Activated T-helper 2 cell treated with anti-CD3 and anti-CD28 coated beads, Interferon-gamma antibody, Interleukin-2, Interleukin-4, amounts not matched to agents 10 μg/mL and 5 μg/mL and 100 μg/mL, durations not matched to agents 14 hours and 24 hours and 36 hours (primary cell): Measurements from ENCODE around the gene FXYD6. TPM values are rescaled to one million over a fixed set of nuclear protein-coding genes. Genes with fewer than 3 reads are reported as not detected.

ENCODE experiments used
- DNase-seq: peaks from one replicate; pipeline ENCODE4 v3.0.0; 2021; ENCODE audit warnings: low spot score
- H3K27ac Mint-ChIP-seq: one replicate; pipeline ENCODE4 v1.8.0; 2021; ENCODE audit warnings: mixed read lengths
- H3K27me3 Mint-ChIP-seq: one replicate; pipeline ENCODE4 v1.8.0; 2021; ENCODE audit warnings: low read depth, mixed read lengths
- H3K36me3 Mint-ChIP-seq: one replicate; pipeline ENCODE4 v1.8.0; 2021; ENCODE audit warnings: low read depth, mixed read lengths
- H3K4me1 Mint-ChIP-seq: one replicate; pipeline ENCODE4 v1.8.0; 2021; ENCODE audit warnings: low read depth, mixed read lengths
- H3K4me3 Mint-ChIP-seq: one replicate; pipeline ENCODE4 v1.8.0; 2021; ENCODE audit warnings: low read depth, mild to moderate bottlenecking, moderate library complexity, mixed read lengths
- H3K9me3 Mint-ChIP-seq: one replicate; pipeline ENCODE4 v1.8.0; 2021; ENCODE audit warnings: mixed read lengths
- intact Hi-C: fragments of 100-400 bp; cut with micrococcal nuclease; formaldehyde crosslinking; loops from one replicate; pipeline ENCODE4 v1.15.1; 2023
- total RNA-seq: library from RNA; stranded (reverse); gene quantifications from 2 replicates; pipeline ENCODE4 v1.2.3, GENCODE V29; 2022

The FXYD6 gene
- total RNA-seq, 1 donor from 2014 or later = 0.11 TPM

- peaks cover 3% of the 10 kb centered on the region for H3K4me1 Mint-ChIP-seq
- H3K27ac Mint-ChIP-seq = no peak within 1 kb of the TSS
- peaks cover 62% of the 10 kb centered on the region for H3K27me3 Mint-ChIP-seq
- H3K36me3 Mint-ChIP-seq = no peaks in the 10 kb centered on the region
- H3K9me3 Mint-ChIP-seq = no peaks in the 10 kb centered on the region
- intact Hi-C loops = no loop called here
- no peak for DNase-seq
- H3K4me3 Mint-ChIP-seq = no peak within 1 kb of the TSS
Measured at GRCh38 chr11:117796872-117797529, 79.5 kb downstream of the FXYD6 start, which contains the start of gene DSCAML1. TSS of gene DSCAML1 (minus strand) at chr11:117797216. CDS start at chr11:117797079, 137 bp downstream.

- no peaks in the 10 kb centered on the region for H3K9me3 Mint-ChIP-seq
- H3K27ac Mint-ChIP-seq = no peak overlapping the region
- H3K4me1 Mint-ChIP-seq = peaks cover 3% of the 10 kb centered on the region
- H3K36me3 Mint-ChIP-seq = no peaks in the 10 kb centered on the region
- H3K27me3 Mint-ChIP-seq = peaks cover 61% of the 10 kb centered on the region
- H3K4me3 Mint-ChIP-seq = no peak overlapping the region
- DNase-seq = no peak
- intact Hi-C loops = no loop called here
Measured at GRCh38 chr11:117796456-117796871, 80.0 kb downstream of the FXYD6 start.

GRCh38 chr11:117795638-117796455 is 80.6 kb downstream of the FXYD6 start:
- intact Hi-C loops = no loop called here
- Mint-ChIP-seq H3K27me3 (peaks cover 61% of the 10 kb centered on the region), H3K4me1 (peaks cover 3% of the 10 kb centered on the region), H3K4me3 (no peak overlapping the region), H3K9me3 (no peaks in the 10 kb centered on the region), H3K36me3 (no peaks in the 10 kb centered on the region), H3K27ac (no peak overlapping the region)
- no peak for DNase-seq

- H3K4me3 Mint-ChIP-seq = no peak overlapping the region
- no peaks in the 10 kb centered on the region for H3K36me3 Mint-ChIP-seq
- H3K27me3 Mint-ChIP-seq = peaks cover 56% of the 10 kb centered on the region
- no peaks in the 10 kb centered on the region for H3K9me3 Mint-ChIP-seq
- H3K27ac Mint-ChIP-seq = no peak overlapping the region
- intact Hi-C loops = no loop called here
- H3K4me1 Mint-ChIP-seq = peaks cover 3% of the 10 kb centered on the region
- DNase-seq = no peak
Measured at GRCh38 chr11:117794772-117795629, 81.5 kb downstream of the FXYD6 start.

- intact Hi-C loops = no loop called here
- Mint-ChIP-seq H3K9me3 (no peaks in the 10 kb centered on the region), H3K4me1 (peaks cover 3% of the 10 kb centered on the region), H3K36me3 (no peaks in the 10 kb centered on the region), H3K27ac (no peak overlapping the region), H3K4me3 (no peak overlapping the region), H3K27me3 (peaks cover 48% of the 10 kb centered on the region)
- DNase-seq = no peak
Measured at GRCh38 chr11:117794135-117794534, 82.3 kb downstream of the FXYD6 start.

GRCh38 chr11:117793583-117793982 is 82.9 kb downstream of the FXYD6 start:
- Mint-ChIP-seq H3K9me3 (no peaks in the 10 kb centered on the region), H3K27me3 (peaks cover 42% of the 10 kb centered on the region)

GRCh38 chr11:117792992-117793391 is 83.5 kb downstream of the FXYD6 start:
- H3K27me3 Mint-ChIP-seq = peaks cover 37% of the 10 kb centered on the region
- no peaks in the 10 kb centered on the region for H3K9me3 Mint-ChIP-seq
- H3K4me1 Mint-ChIP-seq = peaks cover 3% of the 10 kb centered on the region
- H3K4me3 Mint-ChIP-seq = no peak overlapping the region
- intact Hi-C loops = no loop called here
- no peak for DNase-seq
- H3K36me3 Mint-ChIP-seq = no peaks in the 10 kb centered on the region
- no peak overlapping the region for H3K27ac Mint-ChIP-seq

More at GRCh38 chr11:117793583-117793982, 82.9 kb downstream of the FXYD6 start:
- H3K4me3 Mint-ChIP-seq = no peak overlapping the region
- no peak overlapping the region for H3K27ac Mint-ChIP-seq
- H3K4me1 Mint-ChIP-seq = peaks cover 3% of the 10 kb centered on the region
- DNase-seq = no peak
- intact Hi-C loops = no loop called here
- no peaks in the 10 kb centered on the region for H3K36me3 Mint-ChIP-seq

GRCh38 chr11:117792241-117792640 is 84.2 kb downstream of the FXYD6 start:
- Mint-ChIP-seq H3K4me1 (no peaks in the 10 kb centered on the region), H3K36me3 (no peaks in the 10 kb centered on the region), H3K9me3 (no peaks in the 10 kb centered on the region), H3K4me3 (no peak overlapping the region), H3K27ac (no peak overlapping the region), H3K27me3 (peaks cover 32% of the 10 kb centered on the region)
- DNase-seq = no peak
- intact Hi-C loops = no loop called here

- intact Hi-C loops = no loop called here
- no peak for DNase-seq
- no peaks in the 10 kb centered on the region for H3K36me3 Mint-ChIP-seq
- no peaks in the 10 kb centered on the region for H3K9me3 Mint-ChIP-seq
- no peaks in the 10 kb centered on the region for H3K4me1 Mint-ChIP-seq
- H3K27me3 Mint-ChIP-seq = peaks cover 23% of the 10 kb centered on the region
- H3K27ac Mint-ChIP-seq = no peak overlapping the region
- H3K4me3 Mint-ChIP-seq = no peak overlapping the region
Measured at GRCh38 chr11:117790279-117790678, 86.2 kb downstream of the FXYD6 start.

- Mint-ChIP-seq H3K9me3 (no peaks in the 10 kb centered on the region), H3K36me3 (no peaks in the 10 kb centered on the region), H3K4me3 (no peak overlapping the region), H3K4me1 (no peaks in the 10 kb centered on the region), H3K27me3 (peaks cover 13% of the 10 kb centered on the region), H3K27ac (no peak overlapping the region)
- no peak for DNase-seq
- intact Hi-C loops = no loop called here
Measured at GRCh38 chr11:117789241-117789640, 87.2 kb downstream of the FXYD6 start.
